HG03457 (cell line): ENCODE data around the gene ACVR2B.

Experiments
- ATAC-seq: cut with Tn5 transposase; IDR thresholded peaks from one replicate; pipeline ENCODE4 v1.9.1; 2021; ENCODE audit warnings: moderate number of reproducible peaks; ENCODE audit not compliant: unreplicated experiment

Gene ACVR2B

DNA sequence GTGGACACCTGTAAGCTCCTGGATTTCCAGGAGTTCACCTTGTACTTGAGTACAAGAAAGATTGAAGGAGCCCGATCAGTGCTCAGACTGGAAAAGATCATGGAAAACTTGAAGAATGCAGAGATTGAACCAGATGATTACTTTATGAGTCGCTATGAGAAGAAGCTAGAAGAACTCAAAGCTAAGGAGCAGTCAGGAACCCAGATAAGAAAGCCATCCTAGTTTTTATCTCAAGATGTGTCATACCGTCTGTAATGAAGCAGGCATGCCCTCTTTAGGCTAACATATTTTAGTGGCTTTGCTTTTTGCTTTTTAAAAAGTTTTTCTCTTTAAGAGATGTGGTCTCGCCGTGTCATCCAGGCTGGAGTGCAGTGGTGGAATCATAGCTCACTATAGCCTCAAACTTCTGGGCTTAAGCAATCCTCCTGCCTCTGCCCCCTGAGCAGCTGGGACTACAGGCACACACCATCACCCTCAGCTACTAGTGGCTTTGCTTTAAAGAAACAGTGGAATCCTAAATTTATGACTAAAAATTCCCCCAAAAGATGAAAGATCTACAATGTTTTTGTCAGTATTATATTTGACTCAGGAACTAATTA, 70.5 kb downstream of the ACVR2B start:
- ATAC-seq: no peak

DNA sequence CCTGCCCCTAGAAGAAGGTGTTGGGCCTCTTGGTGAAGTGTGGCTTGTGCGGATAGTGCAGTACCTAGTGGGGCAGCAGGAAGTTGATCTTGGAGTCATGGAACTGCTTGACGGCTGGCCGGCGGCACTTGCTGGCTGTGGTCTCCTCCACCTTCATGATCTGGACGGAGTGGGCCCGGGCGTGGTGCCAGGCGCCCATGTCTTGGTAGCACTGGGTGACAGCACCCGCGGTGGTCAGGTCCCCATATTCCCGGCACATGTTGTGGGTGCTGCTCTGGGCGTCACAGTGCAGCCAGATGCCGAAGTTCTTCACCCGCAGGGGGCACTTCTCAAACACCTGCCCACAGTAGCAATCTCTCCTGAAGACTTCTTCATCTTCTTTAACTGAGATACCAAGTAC, 73.1 kb downstream of the ACVR2B start:
- no peak for ATAC-seq

DNA sequence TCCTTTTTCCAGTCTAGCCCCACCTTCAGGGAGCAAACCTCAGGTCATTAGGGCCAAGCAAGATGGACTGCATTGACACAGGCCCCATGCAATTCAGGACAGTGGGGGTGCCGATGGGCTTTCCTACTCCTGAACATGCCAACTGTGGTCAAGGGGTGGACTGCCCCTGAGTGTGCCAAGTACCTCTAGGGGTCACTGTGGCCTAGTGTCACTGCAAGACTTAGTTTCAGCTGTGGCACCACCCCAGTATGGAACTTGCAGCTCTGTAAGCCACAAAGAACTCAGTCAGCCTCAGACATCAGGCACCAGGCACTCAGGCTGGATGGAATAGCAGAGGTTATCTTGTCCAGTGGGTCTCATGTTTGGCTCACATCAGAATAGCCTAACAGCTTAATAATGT, 74.8 kb downstream of the ACVR2B start:
- ATAC-seq: no peak

DNA sequence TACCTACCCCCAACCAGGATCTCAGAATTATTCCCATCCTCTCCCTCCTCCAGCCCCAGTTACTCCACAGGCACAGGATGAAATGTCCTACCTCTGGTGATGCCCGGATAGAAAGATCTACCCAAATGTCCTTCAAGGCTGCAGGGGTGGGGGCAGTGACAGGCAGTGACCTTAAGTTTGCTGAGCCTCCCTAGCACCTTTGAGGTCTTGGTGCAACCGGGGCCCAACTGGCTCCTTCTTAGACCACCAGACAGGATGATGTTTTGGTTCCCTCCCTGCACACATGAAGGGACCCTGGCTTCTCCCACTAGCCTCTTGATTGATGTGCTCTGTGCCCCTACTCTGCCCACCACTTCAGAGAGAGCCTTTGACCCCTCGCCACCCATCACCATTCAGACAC, 78.8 kb downstream of the ACVR2B start:
- no peak for ATAC-seq

DNA sequence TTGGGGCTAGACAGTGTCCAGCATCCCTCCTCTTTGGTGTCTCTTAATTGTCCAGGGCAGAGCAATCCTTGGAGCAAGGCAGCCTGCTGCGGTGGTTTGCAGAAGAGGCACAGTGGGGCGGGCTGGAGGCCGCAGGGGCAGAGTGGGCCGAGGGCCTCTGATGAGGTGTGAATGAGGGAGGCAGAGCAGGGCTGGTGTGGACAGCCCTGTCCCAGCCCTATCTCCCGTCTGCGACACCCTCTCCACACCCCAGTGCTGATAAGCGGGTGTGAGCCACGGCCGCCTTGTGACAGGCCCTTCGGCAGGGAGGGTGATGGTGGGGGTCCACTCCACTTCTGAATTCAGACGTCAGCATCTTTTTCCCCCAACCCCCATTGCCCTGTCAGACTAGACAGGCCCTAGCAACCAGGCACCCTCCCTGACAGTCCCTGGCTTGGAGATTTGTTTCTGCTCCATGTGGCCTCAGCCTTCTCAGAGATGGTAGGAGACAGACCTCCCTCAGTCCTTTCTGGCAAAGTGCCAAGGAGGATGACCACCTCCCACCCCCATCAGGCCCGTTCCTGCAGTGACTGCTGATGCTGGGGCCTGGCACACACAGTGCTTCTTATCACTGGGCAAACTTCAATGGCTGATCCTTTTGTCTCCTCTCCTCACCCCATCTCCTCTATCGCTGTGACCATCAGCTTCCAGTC, 79.7 kb downstream of the ACVR2B start:
- no peak for ATAC-seq

DNA sequence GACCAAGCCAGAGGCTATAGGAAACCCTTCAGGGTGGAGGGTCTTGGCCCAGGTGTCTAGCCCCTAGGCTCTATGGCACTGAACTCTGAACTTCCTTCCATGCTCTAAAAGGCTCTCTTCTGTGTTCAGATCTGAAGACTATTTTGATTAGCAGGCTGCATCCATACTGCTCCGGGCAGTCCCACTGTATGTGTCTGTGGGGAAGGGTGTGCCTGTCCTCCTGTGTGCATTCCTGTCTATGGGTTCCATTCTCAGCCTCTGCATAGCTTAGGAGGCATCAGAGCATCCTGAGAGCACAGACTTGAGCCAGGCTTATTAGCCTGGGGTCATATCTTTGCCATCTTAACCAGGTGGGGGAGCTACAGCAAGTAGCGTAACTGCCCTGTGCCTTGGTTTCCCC, 80.5 kb downstream of the ACVR2B start:
- ATAC-seq: no peak

DNA sequence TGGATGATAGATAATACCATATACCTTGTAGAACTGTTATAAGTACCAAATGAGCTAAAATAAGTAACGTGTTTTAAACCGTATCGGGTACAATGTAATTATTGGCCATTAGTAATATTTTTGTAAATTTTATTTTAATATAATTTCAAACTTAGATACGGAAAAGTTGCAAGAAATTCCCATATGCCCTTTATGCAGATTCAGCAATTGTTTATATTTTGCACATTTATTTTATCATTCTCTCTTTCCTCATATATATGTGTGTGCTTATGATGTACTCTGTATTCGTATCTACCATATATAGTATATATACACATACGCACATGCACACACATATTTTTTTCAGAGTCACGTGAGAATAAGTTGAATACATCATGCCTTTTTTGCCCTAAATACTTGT, 80.9 kb downstream of the ACVR2B start:
- no peak for ATAC-seq

DNA sequence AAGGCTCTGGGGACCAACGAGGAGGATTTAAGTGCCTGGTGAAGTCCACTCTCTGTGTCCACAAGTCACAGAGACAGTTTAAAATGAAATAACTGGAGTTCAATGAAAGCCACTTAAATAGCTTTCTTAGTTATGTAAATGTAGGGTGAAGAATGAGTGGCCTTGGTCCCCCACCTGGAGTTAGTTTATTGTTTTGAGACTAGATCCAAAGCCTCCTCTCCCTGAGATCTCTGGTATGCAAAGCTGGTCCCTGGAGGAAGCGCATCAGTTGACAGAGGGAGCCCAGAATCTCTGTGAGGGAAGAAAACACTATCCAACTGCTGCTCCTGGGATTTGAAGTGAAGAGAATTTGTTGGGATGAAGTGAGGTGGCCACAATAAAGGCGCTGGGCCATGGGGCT, 83.0 kb downstream of the ACVR2B start:
- ATAC-seq: no peak

DNA sequence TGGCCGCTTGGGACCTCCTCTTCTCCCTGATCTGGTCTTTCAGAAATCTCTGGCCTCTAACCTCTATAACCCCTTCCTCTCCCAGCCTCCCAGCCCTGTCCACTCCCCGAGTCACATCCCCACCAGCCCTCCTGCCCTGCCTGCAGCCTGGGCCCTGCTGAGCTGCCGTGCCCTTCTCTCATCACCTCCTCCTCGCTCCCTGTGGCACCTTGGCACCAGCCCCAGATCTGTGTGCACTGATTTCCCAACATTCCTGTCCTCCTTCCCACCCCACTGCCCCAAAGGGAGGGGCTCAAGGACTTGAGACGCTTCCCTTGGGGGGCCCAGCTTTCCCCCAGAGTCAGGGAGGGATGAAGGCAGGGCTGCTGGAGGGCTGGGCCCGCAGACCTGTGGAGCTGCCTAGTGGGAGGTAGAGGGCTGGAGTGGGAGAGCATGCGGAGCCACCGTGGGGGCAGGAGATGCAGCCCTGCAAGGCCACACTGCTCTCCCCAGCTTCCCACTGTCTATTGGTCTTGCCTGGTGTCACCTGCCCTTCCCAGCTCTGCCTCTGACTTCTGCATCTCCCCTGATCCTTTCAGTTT, 85.2 kb downstream of the ACVR2B start:
- ATAC-seq: no peak

DNA sequence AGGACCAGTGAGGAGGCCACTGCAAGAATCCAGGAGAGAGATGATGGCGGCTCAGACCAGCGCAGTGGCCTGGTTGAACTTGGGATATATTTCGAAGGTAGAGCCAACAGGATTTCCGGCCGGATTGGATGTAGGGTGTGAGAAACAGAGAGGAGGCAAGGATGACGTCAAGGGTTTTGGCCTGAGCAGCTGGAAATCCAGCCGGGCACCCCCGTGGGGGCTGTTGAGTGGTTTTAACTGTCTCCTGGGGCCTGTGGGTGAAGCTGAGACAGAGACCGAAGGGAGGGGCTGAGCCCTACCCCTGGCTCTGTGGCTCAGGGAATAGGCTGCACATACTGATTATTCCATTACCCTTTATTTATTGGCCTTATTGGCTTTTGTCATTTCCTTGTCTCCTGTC, 88.1 kb downstream of the ACVR2B start:
- ATAC-seq: no peak
